ENCODE data around the gene TMPRSS6.

The TMPRSS6 gene

GRCh38 chr22:37048133-37048532 lies 61.4 kb downstream of the TMPRSS6 start:
- no peak for DNase-seq

GRCh38 chr22:37047006-37047405 lies 62.5 kb downstream of the TMPRSS6 start:
- DNase-seq, result no peak

GRCh38 chr22:37046589-37046988 lies 62.9 kb downstream of the TMPRSS6 start:
- DNase-seq, result no peak

- no peak for DNase-seq
Observed at GRCh38 chr22:37045958-37046357, 63.6 kb downstream of the TMPRSS6 start.

GRCh38 chr22:37044634-37045625 lies 64.6 kb downstream of the TMPRSS6 start:
- no peak for DNase-seq

- peak; percentile 78 for DNase-seq
Observed at GRCh38 chr22:37043828-37044538, 65.5 kb downstream of the TMPRSS6 start.

- no peak for DNase-seq
Observed at GRCh38 chr22:37043209-37043827, 66.2 kb downstream of the TMPRSS6 start.

GRCh38 chr22:37039466-37039865 lies 70.0 kb downstream of the TMPRSS6 start:
- no peak for DNase-seq

GRCh38 chr22:37037669-37038068 lies 71.8 kb downstream of the TMPRSS6 start:
- no peak for DNase-seq

- no peak for DNase-seq
Observed at GRCh38 chr22:37036655-37037377, 72.7 kb downstream of the TMPRSS6 start.

GRCh38 chr22:37033605-37034430 lies 75.7 kb downstream of the TMPRSS6 start:
- no peak for DNase-seq

- DNase-seq, result no peak
Observed at GRCh38 chr22:37032535-37033460, 76.7 kb downstream of the TMPRSS6 start.

GRCh38 chr22:37032134-37032534 lies 77.4 kb downstream of the TMPRSS6 start:
- no peak for DNase-seq

GRCh38 chr22:37030560-37031281 lies 78.8 kb downstream of the TMPRSS6 start:
- no peak for DNase-seq

- DNase-seq, result no peak
Observed at GRCh38 chr22:37028692-37029674, 80.5 kb downstream of the TMPRSS6 start.

- DNase-seq, result no peak
Observed at GRCh38 chr22:37027556-37027955, 82.0 kb downstream of the TMPRSS6 start.

- DNase-seq, result no peak
Observed at GRCh38 chr22:37026325-37026724, 83.2 kb downstream of the TMPRSS6 start.

GRCh38 chr22:37025500-37026070 lies 83.9 kb downstream of the TMPRSS6 start:
- DNase-seq, result no peak
